Vagina (tissue), 2 donors: Measurements from ENCODE around the gene SUSD5. TPM values are rescaled to one million over a fixed set of nuclear protein-coding genes. Genes with fewer than 3 reads are reported as not detected.

Experiments
- DNase-seq, 2 donors: peaks; one replicate each; pipeline ENCODE4 v3.0.0-alpha.2; 2017; ENCODE audit errors: extremely low spot score in 2 of 2
- H3K27ac ChIP-seq: fragments of 200-600 bp; sonication (generic); one replicate; pipeline ENCODE4 v1.5.1; 2019
- H3K27me3 ChIP-seq: fragments of 200-600 bp; sonication (generic); one replicate; pipeline ENCODE4 v1.5.1; 2019
- H3K36me3 ChIP-seq, 2 donors: fragments of 200-600 bp; sonication (generic); one replicate each; pipeline ENCODE4 v1.5.1; 2017 to 2019
- H3K4me1 ChIP-seq: fragments of 200-600 bp; sonication (generic); one replicate; pipeline ENCODE4 v1.5.1; 2019
- H3K4me3 ChIP-seq, 2 donors: fragments of 200-600 bp; sonication (generic); 1 replicate in 1 of 2; 2 replicates in 1 of 2; pipeline ENCODE4 v1.5.1; 2016 to 2019
- H3K9me3 ChIP-seq: fragments of 200-600 bp; sonication (generic); one replicate; pipeline ENCODE4 v1.5.1; 2019
- POLR2A ChIP-seq, 2 donors: fragments of 450-650 bp; IDR thresholded peaks; one replicate each; pipeline ENCODE4 v1.6.1; 2017; ENCODE audit warnings: antibody characterized with exemption in 2 of 2, mild to moderate bottlenecking in 2 of 2, moderate library complexity in 2 of 2
- POLR2AphosphoS5 ChIP-seq, 2 donors: sonication (generic); formaldehyde crosslinking; IDR thresholded peaks; one replicate each; pipeline ENCODE4 v1.9.0; 2017; ENCODE audit warnings: antibody characterized with exemption in 2 of 2, mild to moderate bottlenecking in 2 of 2, low read depth in 1 of 2; ENCODE audit not compliant: insufficient read depth in 1 of 2
- intact Hi-C: fragments of 100-400 bp; cut with DNase I; formaldehyde crosslinking; loops from one replicate; pipeline ENCODE4 v1.15.1; 2023
- total RNA-seq: library from RNA; depleted of rRNA; stranded (reverse); fragments of >200 nt; gene quantifications from one replicate; pipeline ENCODE4 v1.2.3, GENCODE V29; 2016
- TF ChIP-seq, protein P1 (sequence below), 3 experiments: fragments of 450-650 bp in 2 of 3; fragments of 200-600 bp in 1 of 3; sonication (generic) in 1 of 3; IDR thresholded peaks; one replicate each; pipeline ENCODE4 v1.5.1; 2017 to 2019; ENCODE audit warnings: antibody characterized with exemption in 3 of 3, mild to moderate bottlenecking in 2 of 3, moderate library complexity in 2 of 3

Gene SUSD5
- total RNA-seq, 1 donor from 2014 or later = 0.98 TPM

DNA sequence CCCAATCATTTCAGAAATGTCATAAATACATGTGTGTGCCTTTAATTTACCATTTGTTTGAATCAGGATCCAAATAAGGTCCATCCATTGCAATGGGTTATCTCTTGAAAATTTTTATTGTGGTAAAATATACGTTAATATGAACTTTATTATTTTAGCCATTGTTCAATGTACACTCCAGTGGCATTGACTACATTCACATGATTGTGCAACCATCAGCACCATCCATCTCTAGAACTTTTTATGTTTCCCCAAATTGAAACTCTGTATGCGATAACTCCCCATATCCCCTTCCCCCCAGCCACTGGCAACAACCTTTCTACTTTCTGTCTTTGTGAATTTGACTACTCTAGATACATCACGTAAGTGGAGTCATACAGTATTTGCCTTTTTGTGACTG is 92.8 kb downstream of the SUSD5 start:
- peaks cover 0 to 70% of the 10 kb centered on the region in 2 donors for H3K36me3 ChIP-seq

DNA sequence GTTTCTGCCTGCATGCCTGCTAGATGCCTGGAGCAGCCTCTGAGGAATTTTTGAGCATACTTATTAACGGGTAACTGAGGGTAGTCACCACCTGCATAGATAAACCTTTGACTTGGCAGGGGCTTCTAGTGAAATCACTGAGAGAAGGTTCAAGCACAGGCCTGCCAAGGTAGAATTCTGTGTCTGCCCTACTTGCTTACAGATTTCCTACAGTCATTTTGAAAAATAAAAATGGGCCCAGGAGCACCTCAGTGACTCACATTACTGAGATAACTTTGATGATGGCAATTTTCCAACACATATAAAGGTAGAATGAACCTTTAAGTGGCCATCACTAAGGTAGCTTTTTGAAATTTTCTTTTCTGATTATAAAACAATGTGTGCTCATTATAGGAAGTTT is 94.0 kb downstream of the SUSD5 start:
- TF ChIP-seq, protein P1, sequence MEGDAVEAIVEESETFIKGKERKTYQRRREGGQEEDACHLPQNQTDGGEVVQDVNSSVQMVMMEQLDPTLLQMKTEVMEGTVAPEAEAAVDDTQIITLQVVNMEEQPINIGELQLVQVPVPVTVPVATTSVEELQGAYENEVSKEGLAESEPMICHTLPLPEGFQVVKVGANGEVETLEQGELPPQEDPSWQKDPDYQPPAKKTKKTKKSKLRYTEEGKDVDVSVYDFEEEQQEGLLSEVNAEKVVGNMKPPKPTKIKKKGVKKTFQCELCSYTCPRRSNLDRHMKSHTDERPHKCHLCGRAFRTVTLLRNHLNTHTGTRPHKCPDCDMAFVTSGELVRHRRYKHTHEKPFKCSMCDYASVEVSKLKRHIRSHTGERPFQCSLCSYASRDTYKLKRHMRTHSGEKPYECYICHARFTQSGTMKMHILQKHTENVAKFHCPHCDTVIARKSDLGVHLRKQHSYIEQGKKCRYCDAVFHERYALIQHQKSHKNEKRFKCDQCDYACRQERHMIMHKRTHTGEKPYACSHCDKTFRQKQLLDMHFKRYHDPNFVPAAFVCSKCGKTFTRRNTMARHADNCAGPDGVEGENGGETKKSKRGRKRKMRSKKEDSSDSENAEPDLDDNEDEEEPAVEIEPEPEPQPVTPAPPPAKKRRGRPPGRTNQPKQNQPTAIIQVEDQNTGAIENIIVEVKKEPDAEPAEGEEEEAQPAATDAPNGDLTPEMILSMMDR (IDR thresholded peaks at IDR 0.05) = no peak
- no peak for TF ChIP-seq POLR2A (IDR thresholded peaks at IDR 0.05)
- TF ChIP-seq POLR2AphosphoS5 (IDR thresholded peaks at IDR 0.05; ENCODE audit: insufficient read depth in 1 of 2, low read depth in 1 of 2) = no peak
- H3K36me3 ChIP-seq = peaks cover 0 to 63% of the 10 kb centered on the region in 2 donors
- no peaks in the 10 kb centered on the region for H3K27me3 ChIP-seq
- H3K4me3 ChIP-seq = no peak overlapping the region
- no peaks in the 10 kb centered on the region for H3K9me3 ChIP-seq
- DNase-seq = no peak
- intact Hi-C loops = no loop called here
- no peak overlapping the region for H3K27ac ChIP-seq
- H3K4me1 ChIP-seq = peaks cover 16% of the 10 kb centered on the region

More for the DNA sequence above, 92.8 kb downstream of the SUSD5 start:
- no peaks in the 10 kb centered on the region for H3K27me3 ChIP-seq
- no peak overlapping the region for H3K27ac ChIP-seq
- intact Hi-C loops = no loop called here
- H3K4me3 ChIP-seq = no peak overlapping the region
- H3K4me1 ChIP-seq = peaks cover 9% of the 10 kb centered on the region
- no peak for DNase-seq
- TF ChIP-seq POLR2AphosphoS5 (IDR thresholded peaks at IDR 0.05; ENCODE audit: insufficient read depth in 1 of 2, low read depth in 1 of 2) = no peak
- TF ChIP-seq, protein P1 (IDR thresholded peaks at IDR 0.05) = no peak
- no peak for TF ChIP-seq POLR2A (IDR thresholded peaks at IDR 0.05)
- no peaks in the 10 kb centered on the region for H3K9me3 ChIP-seq

DNA sequence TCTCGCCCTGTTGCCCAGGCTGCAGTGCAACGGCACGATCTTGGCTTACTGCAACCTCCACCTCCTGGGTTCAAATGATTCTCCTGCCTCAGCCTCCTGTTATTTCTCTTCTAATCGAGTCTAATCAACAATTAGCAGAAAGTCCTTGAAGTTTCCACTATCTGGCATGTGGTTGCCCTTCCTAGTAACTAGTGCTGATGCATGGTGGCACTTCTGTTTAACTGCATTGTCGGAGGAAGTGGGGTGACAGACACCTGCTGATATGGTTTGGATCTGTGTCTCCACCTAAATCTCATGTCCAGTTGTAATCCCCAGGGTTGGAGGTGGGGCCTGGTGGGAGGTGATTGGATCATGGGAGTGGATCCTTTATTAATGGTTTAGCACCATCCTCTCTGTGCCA is 95.6 kb downstream of the SUSD5 start:
- intact Hi-C loops = no loop called here
- DNase-seq = no peak
- TF ChIP-seq POLR2A (IDR thresholded peaks at IDR 0.05) (no peak), POLR2AphosphoS5 (IDR thresholded peaks at IDR 0.05; ENCODE audit: insufficient read depth in 1 of 2, low read depth in 1 of 2) (no peak)
- TF ChIP-seq, protein P1 (IDR thresholded peaks at IDR 0.05) = no peak
- Histone ChIP-seq H3K4me1 (peaks cover 19% of the 10 kb centered on the region), H3K27ac (no peak overlapping the region), H3K36me3 (peaks cover 0 to 57% of the 10 kb centered on the region in 2 donors), H3K9me3 (no peaks in the 10 kb centered on the region), H3K4me3 (no peak overlapping the region), H3K27me3 (no peaks in the 10 kb centered on the region)

- intact Hi-C loops = no loop called here
- Histone ChIP-seq H3K9me3 (no peaks in the 10 kb centered on the region), H3K27me3 (no peaks in the 10 kb centered on the region), H3K36me3 (peaks cover 0 to 31% of the 10 kb centered on the region in 2 donors), H3K27ac (no peak overlapping the region), H3K4me3 (no peak overlapping the region), H3K4me1 (peaks cover 50% of the 10 kb centered on the region)
- DNase-seq = no peak
- TF ChIP-seq POLR2A (IDR thresholded peaks at IDR 0.05) (no peak), POLR2AphosphoS5 (IDR thresholded peaks at IDR 0.05; ENCODE audit: insufficient read depth in 1 of 2, low read depth in 1 of 2) (no peak)
- TF ChIP-seq, protein P1 (IDR thresholded peaks at IDR 0.05) = no peak
These were observed 98.7 kb downstream of the SUSD5 start for GRCh38 chr3:33119891-33120290.

DNA sequence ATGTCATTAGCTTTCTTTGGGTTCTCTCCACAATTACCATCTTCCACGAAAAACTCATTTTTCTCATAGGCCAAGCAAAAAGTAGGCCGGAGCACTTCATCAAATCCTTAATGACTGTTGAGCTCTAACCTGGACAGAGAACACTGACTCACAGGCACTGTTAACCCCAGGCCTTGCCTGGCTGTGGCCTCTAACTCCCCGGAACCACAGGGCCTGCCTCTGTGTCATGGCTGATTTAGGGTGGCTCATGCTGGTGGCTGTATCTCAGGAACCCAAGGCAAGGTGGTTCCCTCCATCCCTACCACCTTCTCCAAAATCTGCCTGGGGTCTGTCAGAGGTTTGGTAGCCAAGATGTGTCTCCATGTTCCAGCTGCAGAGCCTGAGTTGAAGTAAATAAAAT is 101.1 kb downstream of the SUSD5 start:
- Histone ChIP-seq H3K27me3 (no peaks in the 10 kb centered on the region), H3K9me3 (no peaks in the 10 kb centered on the region), H3K4me3 (no peak overlapping the region), H3K36me3 (peaks cover 0 to 14% of the 10 kb centered on the region in 2 donors), H3K4me1 (peaks cover 58% of the 10 kb centered on the region), H3K27ac (peak overlapping the region; percentile 19)
- intact Hi-C loops = no loop called here
- DNase-seq = no peak
- TF ChIP-seq, protein P1 (IDR thresholded peaks at IDR 0.05) = no peak
